Stimulated activated CD4-positive, alpha-beta T cell treated with anti-CD3 and anti-CD28 coated beads, Interleukin-1b, Interleukin-23, amount 100 ng/mL, for 48 hours (primary cell): Measurements from ENCODE around the gene ELP6.

Experiments
- DNase-seq: peaks from one replicate; pipeline ENCODE4 v3.0.0-alpha.2; 2020

ELP6 gene

DNA sequence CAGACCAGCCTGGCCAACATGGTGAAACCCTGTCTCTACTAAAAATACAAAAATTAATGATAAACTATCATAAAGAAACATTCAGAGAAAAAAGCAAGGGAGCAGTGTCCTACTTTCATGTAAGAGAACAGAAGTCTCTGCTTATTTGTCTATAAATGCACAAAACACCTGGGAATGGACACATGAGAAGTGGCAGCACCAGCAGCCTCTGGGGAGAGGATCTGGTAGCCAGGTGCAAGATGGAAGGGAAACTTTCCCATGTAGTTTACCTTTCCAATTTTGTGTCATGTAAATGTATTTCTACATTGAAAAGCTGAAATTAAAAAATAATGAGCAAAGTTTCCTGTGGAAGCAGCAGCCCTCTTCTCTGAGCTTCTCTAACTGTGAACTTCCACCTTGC, 56.5 kb downstream of the ELP6 start:
- DNase-seq: no peak

DNA sequence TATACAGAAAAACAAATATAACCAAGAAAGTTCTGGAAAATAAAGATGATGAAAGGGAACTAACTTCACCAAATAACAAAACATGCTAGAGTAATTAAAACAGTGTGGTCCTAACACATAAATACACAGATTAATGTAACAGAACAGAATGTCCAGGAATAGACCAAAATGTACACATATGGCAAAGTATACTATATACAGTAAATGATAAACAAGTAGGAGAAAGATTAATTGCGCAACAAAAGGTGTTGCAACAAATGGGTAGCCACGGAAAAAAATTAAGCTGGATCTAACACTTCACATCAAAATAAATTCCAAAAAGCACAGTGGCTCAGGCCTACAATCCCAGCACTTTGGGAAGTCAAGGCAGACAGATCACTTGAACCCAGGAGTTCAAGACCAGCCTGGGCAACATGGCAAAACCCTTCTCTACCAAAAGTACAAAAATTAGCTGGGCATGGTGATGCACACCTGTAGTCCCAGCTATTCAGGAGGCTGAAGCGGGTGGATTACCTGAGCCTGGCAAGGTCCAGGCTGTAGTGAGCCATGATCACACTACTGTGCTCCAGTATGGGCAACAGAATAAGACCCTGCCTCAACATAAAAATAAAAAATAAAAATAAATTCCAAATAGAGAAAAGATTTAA, 57.6 kb downstream of the ELP6 start:
- no peak for DNase-seq

DNA sequence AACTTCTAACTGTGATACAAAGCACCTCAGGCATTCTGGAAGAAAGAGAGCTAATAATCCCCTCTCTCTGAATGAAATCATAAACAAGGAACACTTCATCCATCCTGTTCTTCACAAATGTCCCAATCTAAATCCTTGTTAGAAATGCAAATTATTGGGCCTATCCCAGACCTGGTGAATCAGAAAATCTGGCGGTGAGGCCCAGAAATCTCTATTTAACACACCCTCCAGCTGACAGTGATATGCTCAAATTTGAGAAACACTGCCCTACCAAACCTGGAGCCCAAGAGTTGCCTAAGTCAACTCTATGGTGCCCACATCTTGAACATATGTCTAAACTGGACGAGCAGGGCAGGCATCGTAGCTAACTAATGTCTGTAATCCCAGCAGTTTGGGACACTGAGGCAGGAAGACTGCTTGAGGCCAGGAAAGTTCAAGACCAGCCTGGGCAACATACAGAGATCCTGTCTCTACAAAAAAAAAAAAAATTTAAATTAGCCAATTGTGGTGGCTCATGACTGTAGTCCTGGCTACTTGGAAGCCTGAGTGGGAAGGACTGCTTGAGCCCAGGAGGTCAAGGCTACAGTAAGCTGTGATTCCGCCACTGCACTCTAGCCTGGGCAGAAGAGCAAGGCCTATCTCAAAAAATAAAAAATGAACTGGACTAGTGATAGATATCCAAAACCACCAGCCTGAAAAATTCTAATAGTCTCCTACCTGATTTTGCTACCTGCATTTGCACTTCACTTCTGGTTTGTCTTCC, 60.9 kb downstream of the ELP6 start:
- no peak for DNase-seq
